Activated CD4-positive, alpha-beta T cell treated with anti-CD3 and anti-CD28 coated beads, Interleukin-2, amount 50 U/mL, for 48 hours (primary cell): ENCODE data around the gene THUMPD2.
"Not testable (repeated sequence)": the region's sequence is repeated elsewhere in the genome, so short reads cannot be mapped to it uniquely, and the experiment has no call there.

Experiments
- DNase-seq, 2 experiments: peaks; one replicate each; pipeline ENCODE4 v3.0.0-alpha.2; 2020

Gene THUMPD2

DNA sequence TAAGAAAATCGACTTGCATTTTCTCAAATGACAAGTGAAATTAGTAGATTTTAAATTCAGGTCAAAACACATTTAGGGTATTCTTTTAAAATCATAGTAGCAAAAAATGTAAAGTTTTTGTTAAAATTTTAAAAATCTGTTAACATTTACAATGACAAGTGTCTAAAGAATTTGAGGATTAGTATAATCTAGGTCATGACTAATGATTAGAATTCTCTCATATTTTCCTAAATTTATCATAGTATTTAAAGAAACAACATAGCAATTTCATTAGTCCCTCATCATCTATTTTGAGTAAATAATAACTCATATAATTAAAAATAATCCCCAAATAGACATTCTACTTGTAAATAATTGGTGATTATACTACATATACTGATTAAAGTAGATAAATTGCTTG, 23.6 kb downstream of the THUMPD2 start:
- no peak for DNase-seq

GRCh38 chr2:39743269-39743776, 35.7 kb downstream of the THUMPD2 start:
- no peak for DNase-seq

DNA sequence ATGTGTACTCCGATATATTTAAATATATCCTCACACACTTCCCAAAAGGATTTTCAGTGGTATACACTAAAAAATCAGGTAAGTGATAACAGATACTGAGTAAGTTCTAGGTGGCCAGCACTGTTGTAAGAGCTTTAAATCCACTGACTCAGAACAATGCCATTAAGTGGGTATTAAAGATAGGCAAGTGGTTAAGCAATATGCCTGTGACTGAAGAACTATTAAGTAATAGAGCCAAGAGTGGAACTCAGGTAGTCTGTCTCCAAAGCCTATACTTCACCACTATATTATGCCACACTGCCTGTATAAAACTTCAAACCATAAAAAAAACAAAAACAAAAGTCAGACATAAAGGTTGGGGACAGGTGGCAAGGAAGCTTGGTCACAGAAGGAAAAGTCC, 37.2 kb downstream of the THUMPD2 start:
- no peak for DNase-seq

- no peak for DNase-seq
These were observed 39.7 kb downstream of the THUMPD2 start for GRCh38 chr2:39739386-39739785.

- DNase-seq: no peak
These were observed 40.1 kb downstream of the THUMPD2 start for GRCh38 chr2:39738936-39739335.

DNA sequence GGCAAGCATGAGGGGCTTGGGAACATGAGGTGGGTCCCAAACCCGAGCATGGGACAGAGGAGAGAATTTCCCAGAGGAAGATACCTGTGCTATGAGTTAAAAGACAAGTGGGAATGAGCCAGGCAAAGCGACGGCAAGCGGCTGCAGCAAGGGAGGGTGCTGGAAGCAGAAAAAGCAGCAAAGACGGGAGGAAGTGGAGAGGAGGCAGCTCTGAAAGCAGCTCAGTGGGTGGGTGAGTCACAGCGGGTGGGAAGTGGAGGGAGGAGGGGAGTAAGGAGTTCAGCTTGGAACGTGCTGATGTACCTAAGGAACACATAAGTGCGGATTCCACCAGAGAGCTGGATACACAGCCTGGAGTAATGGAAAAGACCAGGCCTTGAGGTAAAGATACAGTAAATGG, 41.4 kb downstream of the THUMPD2 start:
- no peak for DNase-seq

GRCh38 chr2:39736640-39737039, 42.4 kb downstream of the THUMPD2 start:
- no peak for DNase-seq

- DNase-seq: no peak
These were observed 43.4 kb downstream of the THUMPD2 start for GRCh38 chr2:39735648-39736047.

DNA sequence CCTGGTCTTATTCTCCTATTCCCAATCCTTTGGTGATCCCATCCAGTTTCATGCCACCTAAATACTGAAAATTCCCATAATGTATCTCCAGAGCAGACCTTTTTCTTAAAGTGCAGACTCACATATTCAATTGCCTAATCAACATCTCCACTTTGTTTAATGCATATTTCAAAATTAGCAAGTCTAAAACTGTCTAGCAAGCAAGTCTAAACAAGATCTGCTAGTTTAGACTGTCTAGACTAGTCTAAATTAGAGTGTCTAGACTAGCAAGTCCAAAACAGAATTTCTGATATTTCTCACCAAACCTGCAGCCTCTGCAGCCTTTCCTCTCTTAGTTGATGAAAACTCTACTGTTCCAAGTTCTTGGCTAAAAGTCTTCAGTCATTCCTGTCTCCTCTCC, 44.6 kb downstream of the THUMPD2 start:
- no peak for DNase-seq

- DNase-seq: no peak
These were observed 45.9 kb downstream of the THUMPD2 start for GRCh38 chr2:39733070-39733674.

GRCh38 chr2:39732482-39732881, 46.6 kb downstream of the THUMPD2 start:
- DNase-seq: no peak

- no peak for DNase-seq
These were observed 47.5 kb downstream of the THUMPD2 start for GRCh38 chr2:39731546-39731945.

DNA sequence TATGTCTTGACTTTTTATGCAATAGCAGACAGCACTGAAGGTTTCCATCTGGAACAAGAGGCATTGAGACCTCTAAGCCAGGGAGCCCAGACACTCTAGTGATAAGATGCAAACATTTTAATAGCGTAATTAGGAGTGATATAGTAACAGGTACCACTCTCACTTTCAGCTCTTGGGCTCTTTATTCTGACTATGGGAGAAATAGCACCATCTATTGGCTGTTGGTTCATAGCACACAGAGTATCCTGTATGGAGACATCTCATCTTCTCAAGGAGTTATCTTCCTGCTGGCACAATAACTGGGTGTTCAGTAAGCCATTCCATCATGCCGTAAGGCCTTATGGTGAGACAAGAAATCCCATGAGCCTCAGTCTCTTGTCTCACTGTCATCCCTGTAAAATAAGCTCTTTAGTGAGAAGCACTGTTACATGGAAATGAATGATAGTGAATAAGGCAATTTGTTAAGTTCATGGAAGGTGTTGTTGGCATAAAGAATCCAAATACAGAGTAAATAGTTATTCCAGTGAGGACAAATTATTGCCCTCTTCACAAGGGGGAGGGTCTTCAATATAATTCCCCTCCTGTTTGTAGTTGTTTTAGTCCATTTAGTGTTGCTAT, 48.3 kb downstream of the THUMPD2 start:
- no peak for DNase-seq

- no peak for DNase-seq
These were observed 48.8 kb downstream of the THUMPD2 start for GRCh38 chr2:39730276-39730675.

DNA sequence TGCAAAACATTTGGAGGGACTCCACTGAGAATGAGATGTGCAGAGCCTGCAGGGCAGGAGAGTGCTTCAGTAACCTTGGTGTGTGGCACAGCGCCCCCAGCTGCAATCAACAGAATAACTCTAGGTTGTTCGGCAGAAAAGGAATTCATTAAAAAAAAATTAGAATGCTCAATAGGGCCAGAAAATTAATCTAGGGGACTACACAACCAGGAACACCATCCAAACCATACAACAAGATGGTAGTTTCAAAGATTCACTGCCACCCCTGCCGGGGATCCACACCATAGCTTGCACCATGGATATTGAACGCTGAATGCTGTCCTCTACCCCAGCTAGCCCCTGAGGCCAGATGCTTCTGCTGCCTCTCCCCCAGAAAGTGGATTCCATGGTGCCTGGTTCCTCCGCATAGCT, 50.1 kb downstream of the THUMPD2 start:
- peak; percentile 46 to 48 for DNase-seq

DNA sequence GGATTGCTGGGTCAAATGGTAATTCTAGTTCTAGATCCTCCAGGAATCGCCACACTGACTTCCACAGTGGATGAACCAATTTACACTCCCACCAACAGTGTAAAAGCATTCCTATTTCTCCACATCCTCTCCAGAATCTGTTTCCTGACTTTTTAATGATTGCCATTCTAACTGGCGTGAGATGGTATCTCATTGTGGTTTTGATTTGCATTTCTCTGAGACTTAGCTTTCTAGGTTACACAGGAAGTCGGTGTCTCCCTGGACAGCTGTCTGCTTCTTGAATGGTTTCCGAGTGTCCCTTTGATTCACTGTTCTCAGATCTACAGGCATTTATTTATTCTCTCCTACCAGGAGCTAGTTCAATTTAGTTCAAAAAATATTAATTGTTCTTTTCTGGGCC, 51.0 kb downstream of the THUMPD2 start:
- not testable (repeated sequence) for DNase-seq

DNA sequence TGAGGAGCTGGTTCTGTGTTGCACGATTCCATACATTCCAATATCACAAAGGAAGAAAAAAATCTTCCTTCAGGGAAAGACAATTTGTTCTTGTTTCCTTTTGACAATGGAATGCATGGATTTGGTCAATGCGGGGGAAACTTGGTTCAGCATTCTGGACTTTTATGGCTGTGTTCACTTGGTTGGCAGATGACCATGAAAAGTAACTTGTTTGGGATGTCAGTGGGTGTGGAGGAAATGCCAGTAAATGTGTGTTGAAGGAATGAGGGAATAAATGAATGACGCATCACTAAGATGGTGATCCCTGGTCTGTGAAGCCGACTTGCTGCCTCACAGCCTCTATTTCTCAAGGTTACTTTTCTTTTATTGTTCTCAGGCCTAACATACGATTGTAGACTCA, 53.7 kb downstream of the THUMPD2 start:
- no peak for DNase-seq

DNA sequence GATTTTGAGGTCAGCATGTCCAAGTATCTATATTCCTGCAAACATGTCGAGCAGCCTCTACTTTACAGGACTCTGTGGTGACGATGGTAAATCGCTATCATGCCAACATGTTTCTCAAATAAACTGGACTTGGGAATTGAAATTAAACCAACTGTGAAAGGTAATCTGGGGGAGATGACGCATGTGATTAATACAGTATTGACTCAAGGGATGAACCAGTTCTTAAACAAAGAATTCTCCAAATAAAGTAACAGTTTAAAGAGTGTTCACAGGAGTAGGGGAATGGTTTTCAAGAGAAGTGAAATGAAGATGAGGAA, 54.3 kb downstream of the THUMPD2 start:
- no peak for DNase-seq

- no peak for DNase-seq
These were observed 54.9 kb downstream of the THUMPD2 start for GRCh38 chr2:39723946-39724827.

GRCh38 chr2:39723497-39723896, 55.6 kb downstream of the THUMPD2 start:
- no peak for DNase-seq

DNA sequence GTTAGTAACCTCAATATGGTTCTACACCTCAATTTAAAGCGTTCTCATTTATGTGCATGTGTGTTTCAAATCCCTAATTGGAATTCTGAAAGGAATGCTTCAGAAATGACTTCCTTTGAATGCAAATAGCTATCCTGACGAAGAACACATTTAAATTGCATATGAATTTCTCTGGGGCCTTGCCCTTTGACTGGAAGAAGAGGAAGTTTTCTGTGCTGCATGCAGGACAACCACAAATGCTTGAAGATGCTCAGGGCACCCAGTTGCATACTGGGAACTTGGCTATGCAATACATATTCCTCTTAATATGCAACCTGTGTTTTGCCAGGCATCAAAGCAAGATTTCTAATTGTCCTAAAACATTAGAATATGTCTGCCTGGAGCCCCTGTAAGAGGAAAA, 58.1 kb downstream of the THUMPD2 start:
- no peak for DNase-seq

GRCh38 chr2:39719317-39719716, 59.7 kb downstream of the THUMPD2 start:
- no peak for DNase-seq

DNA sequence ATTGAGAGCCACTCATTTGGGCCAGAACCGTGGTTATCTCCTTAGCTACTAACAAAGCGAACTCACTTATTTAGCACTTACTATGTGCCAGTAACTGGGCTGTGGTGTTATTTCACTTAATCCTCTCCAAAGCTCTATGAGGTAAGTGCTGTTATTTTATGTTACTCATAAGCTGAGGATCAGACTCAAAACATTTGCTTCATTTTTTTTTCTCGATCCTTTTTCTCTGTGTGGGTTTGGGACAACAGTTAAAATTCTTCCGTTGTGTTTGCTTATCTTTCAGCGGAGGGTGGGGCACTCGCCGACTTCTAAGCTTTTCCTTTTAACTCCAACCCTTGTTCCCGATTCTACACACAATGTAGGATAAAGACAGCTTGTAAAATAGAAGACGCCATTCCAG, 60.6 kb downstream of the THUMPD2 start:
- DNase-seq: no peak

DNA sequence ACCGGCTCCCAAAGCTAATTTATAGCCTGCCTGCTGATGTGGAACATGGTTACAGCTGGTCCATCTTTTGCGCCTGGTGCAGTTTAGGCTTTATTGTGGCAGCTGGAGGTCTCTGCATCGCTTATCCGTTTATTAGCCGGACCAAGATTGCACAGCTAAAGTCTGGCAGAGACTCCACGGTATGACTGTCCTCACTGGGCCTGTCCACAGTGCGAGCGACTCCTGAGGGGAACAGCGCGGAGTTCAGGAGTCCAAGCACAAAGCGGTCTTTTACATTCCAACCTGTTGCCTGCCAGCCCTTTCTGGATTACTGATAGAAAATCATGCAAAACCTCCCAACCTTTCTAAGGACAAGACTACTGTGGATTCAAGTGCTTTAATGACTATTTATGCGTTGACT, 62.0 kb downstream of the THUMPD2 start:
- DNase-seq: no peak
